Measurements from ENCODE around the gene VSIG2.

Gene VSIG2

GRCh38 chr11:124739479-124740276, 12.4 kb downstream of the VSIG2 start, which contains the start of gene NRGN (continued):
- no peak for TF ChIP-seq SCRT1 (tag by site-specific recombination; IDR thresholded peaks at IDR 0.05; ENCODE audit: borderline replicate concordance)
- TF ChIP-seq ZBTB8A (tag by site-specific recombination; IDR thresholded peaks at IDR 0.05): peak; percentile 63
- no peak for TF ChIP-seq ZNF341 (tag by site-specific recombination; IDR thresholded peaks at IDR 0.05; ENCODE audit: low read depth)
- TF ChIP-seq ZNF792 (tag by site-specific recombination; IDR thresholded peaks at IDR 0.05): no peak
- peak; percentile 34; the same call in 1 of the 2 replicates for TF ChIP-seq SP7 (tag by site-specific recombination; IDR thresholded peaks at IDR 0.05)
- no peak for TF ChIP-seq REST (tag by site-specific recombination; IDR thresholded peaks at IDR 0.05)
- no peak for TF ChIP-seq ZNF639 (tag by site-specific recombination; IDR thresholded peaks at IDR 0.05)
- no peak for TF ChIP-seq ZEB2 (tag by site-specific recombination; IDR thresholded peaks at IDR 0.05)
- TF ChIP-seq ZNF768 (tag by site-specific recombination; IDR thresholded peaks at IDR 0.05): no peak
- TF ChIP-seq ZBTB48 (tag by site-specific recombination; IDR thresholded peaks at IDR 0.05): peak; percentile 45; the same call in 1 of the 2 replicates
- peak; percentile 94 for TF ChIP-seq ZNF600 (tag by site-specific recombination; IDR thresholded peaks at IDR 0.05)
- TF ChIP-seq ZBTB26 (tag by site-specific recombination; optimal IDR thresholded peaks at IDR 0.05): peak; percentile 64
- no peak for TF ChIP-seq YY2 (tag by site-specific recombination; IDR thresholded peaks at IDR 0.05)
- no peak for TF ChIP-seq ZNF843 (tag by site-specific recombination; IDR thresholded peaks at IDR 0.05)
- TF ChIP-seq ZNF174 (tag by site-specific recombination; IDR thresholded peaks at IDR 0.05): no peak
- TF ChIP-seq ZNF157 (tag by site-specific recombination; IDR thresholded peaks at IDR 0.05): no peak
- TF ChIP-seq ZNF10 (tag by site-specific recombination; IDR thresholded peaks at IDR 0.05): no peak
- peak; percentile 71; the same call in 1 of the 2 replicates for TF ChIP-seq KLF9 (tag by site-specific recombination; IDR thresholded peaks at IDR 0.05; ENCODE audit: low read depth)
- TF ChIP-seq ZNF19 (tag by site-specific recombination; IDR thresholded peaks at IDR 0.05; ENCODE audit: low read depth): no peak
- no peak for TF ChIP-seq ZNF26 (tag by site-specific recombination; IDR thresholded peaks at IDR 0.05)
- no peak for TF ChIP-seq ZSCAN23 (tag by site-specific recombination; IDR thresholded peaks at IDR 0.05)
- peak; percentile 16; the same call in 1 of the 2 replicates for TF ChIP-seq SCRT2 (tag by site-specific recombination; IDR thresholded peaks at IDR 0.05)
- no peak for TF ChIP-seq ZNF623 (tag by site-specific recombination; IDR thresholded peaks at IDR 0.05)
- peak; percentile 97 for TF ChIP-seq ZFHX2 (tag by site-specific recombination; conservative IDR thresholded peaks at IDR 0.05)
- TF ChIP-seq ZNF558 (tag by site-specific recombination; IDR thresholded peaks at IDR 0.05): no peak
- TF ChIP-seq ZBTB11 (tag by site-specific recombination; conservative IDR thresholded peaks at IDR 0.05; ENCODE audit: low read depth): no peak
